ENCODE results near the gene PRSS53. TPM values are rescaled to one million over a fixed set of nuclear protein-coding genes. Genes with fewer than 3 reads are reported as not detected.

Gene PRSS53
- total and polyA plus RNA-seq, 4 donors = 0.51 to 14.5 (median 3.0) TPM

GRCh38 chr16:31080035-31080629 is 8.6 kb downstream of the PRSS53 start:
- no peaks in the 10 kb centered on the region for H3K9me3 ChIP-seq (ENCODE audit: control insufficient read depth in 4 of 4, low read length in 3 of 4)
- H3K4me1 ChIP-seq (ENCODE audit: control insufficient read depth in 4 of 4, insufficient read depth in 4 of 4, low read length in 3 of 4) = peaks cover 0 to 6% (median 2%) of the 10 kb centered on the region in 4 donors
- H3K9ac ChIP-seq (ENCODE audit: low read depth in 1 of 2, low read length in 2 of 2) = no peak overlapping the region
- H3K36me3 ChIP-seq (ENCODE audit: control insufficient read depth in 4 of 4, insufficient read depth in 3 of 4, low read depth in 1 of 4, low read length in 3 of 4) = peaks cover 6 to 62% (median 26%) of the 10 kb centered on the region in 4 donors
- no peaks in the 10 kb centered on the region for H3K27me3 ChIP-seq (ENCODE audit: control insufficient read depth in 4 of 4, insufficient read depth in 4 of 4, low read length in 3 of 4)
- DNase-seq (ENCODE audit: low spot score) = no peak
- no peak overlapping the region for H3K4me3 ChIP-seq (ENCODE audit: low read depth in 1 of 3, low read length in 3 of 3)
- 98% methylated on average over 40 of the region's 40 CpGs for WGBS
- H3K27ac ChIP-seq (ENCODE audit: low read depth in 1 of 2, low read length in 2 of 2) = no peak overlapping the region
- TF ChIP-seq REST (IDR thresholded peaks at IDR 0.05) = no peak
- no peak for TF ChIP-seq RAD21 (IDR thresholded peaks at IDR 0.05)
- no peak for TF ChIP-seq JUND (IDR thresholded peaks at IDR 0.05)
- TF ChIP-seq TAF1 (conservative IDR thresholded peaks at IDR 0.05) = no peak
- no peak for TF ChIP-seq YY1 (IDR thresholded peaks at IDR 0.05)
- TF ChIP-seq CTCF (IDR thresholded peaks at IDR 0.05; ENCODE audit: low read depth, low read length, missing input control) = no peak
- TF ChIP-seq RXRA (IDR thresholded peaks at IDR 0.05) = no peak
- no peak for TF ChIP-seq FOXA2 (IDR thresholded peaks at IDR 0.05)
- no peak for TF ChIP-seq EGR1 (IDR thresholded peaks at IDR 0.05; ENCODE audit: low read depth in 2 of 2)
- no peak for TF ChIP-seq NR2F2 (IDR thresholded peaks at IDR 0.05)
- no peak for TF ChIP-seq HNF4G (IDR thresholded peaks at IDR 0.05)
- no peak for TF ChIP-seq ATF3 (IDR thresholded peaks at IDR 0.05)
- TF ChIP-seq MAX (IDR thresholded peaks at IDR 0.05) = no peak
- TF ChIP-seq SP1 (IDR thresholded peaks at IDR 0.05) = no peak
- no peak for TF ChIP-seq ZBTB33 (IDR thresholded peaks at IDR 0.05)
- no peak for TF ChIP-seq GABPA (IDR thresholded peaks at IDR 0.05 in 1 of 2, conservative IDR thresholded peaks at IDR 0.05 in 1 of 2)

All from liver (tissue), 9 donors.